Measurements from ENCODE around the gene PDGFB.

PDGFB gene

DNA sequence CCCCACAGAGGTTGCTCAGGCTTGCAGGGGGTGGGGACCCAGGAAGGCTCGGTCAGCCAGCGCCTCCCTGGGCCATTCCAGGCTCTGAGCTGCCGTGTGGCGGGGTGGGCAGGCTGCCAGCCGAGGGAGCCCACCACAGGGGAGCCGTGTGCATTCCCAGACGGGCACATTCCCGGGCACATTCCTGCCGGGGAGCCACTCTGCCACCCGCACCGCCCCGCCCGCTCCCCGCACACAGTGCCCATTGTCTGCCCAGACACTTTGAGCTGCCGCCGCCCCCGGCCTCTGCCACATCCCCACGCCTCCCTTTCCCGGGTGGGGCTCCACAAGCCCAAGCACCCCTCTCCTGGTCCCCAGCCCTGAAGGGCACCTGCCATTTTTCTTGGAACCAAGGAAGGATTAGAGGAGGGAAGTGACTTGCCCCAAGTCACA lies 47.3 kb upstream of the PDGFB start:
- Histone ChIP-seq H3K9me3 (ENCODE audit: low read length) (no peaks in the 10 kb centered on the region), H3K79me2 (ENCODE audit: insufficient read depth, low read length) (no peaks in the 10 kb centered on the region), H3K4me2 (ENCODE audit: low read length) (no peak overlapping the region), H3K27me3 (ENCODE audit: insufficient read depth, low read length) (peaks cover 14% of the 10 kb centered on the region), H3K9me2 (ENCODE audit: low read depth, low read length) (no peaks in the 10 kb centered on the region), H2AFZ (ENCODE audit: low read length) (no peak overlapping the region), H3K4me1 (ENCODE audit: insufficient read depth, low read length, severe bottlenecking) (no peaks in the 10 kb centered on the region), H3K9ac (ENCODE audit: low read length) (no peak overlapping the region), H3K4me3 (ENCODE audit: low read depth, low read length, poor library complexity, severe bottlenecking) (no peak overlapping the region), H4K20me1 (ENCODE audit: insufficient read depth, low read length) (no peaks in the 10 kb centered on the region), H3K27ac (ENCODE audit: low read depth, low read length, poor library complexity, severe bottlenecking) (no peak overlapping the region), H3F3A (ENCODE audit: insufficient read depth, low read length) (no peaks in the 10 kb centered on the region), H3K36me3 (ENCODE audit: insufficient read depth, low read length) (no peaks in the 10 kb centered on the region)
- TF ChIP-seq EZH2 (IDR thresholded peaks at IDR 0.05; ENCODE audit: borderline replicate concordance, low read length) = no peak
- TF ChIP-seq, protein P1, sequence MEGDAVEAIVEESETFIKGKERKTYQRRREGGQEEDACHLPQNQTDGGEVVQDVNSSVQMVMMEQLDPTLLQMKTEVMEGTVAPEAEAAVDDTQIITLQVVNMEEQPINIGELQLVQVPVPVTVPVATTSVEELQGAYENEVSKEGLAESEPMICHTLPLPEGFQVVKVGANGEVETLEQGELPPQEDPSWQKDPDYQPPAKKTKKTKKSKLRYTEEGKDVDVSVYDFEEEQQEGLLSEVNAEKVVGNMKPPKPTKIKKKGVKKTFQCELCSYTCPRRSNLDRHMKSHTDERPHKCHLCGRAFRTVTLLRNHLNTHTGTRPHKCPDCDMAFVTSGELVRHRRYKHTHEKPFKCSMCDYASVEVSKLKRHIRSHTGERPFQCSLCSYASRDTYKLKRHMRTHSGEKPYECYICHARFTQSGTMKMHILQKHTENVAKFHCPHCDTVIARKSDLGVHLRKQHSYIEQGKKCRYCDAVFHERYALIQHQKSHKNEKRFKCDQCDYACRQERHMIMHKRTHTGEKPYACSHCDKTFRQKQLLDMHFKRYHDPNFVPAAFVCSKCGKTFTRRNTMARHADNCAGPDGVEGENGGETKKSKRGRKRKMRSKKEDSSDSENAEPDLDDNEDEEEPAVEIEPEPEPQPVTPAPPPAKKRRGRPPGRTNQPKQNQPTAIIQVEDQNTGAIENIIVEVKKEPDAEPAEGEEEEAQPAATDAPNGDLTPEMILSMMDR (IDR thresholded peaks at IDR 0.05; ENCODE audit: low read length) = no peak

DNA sequence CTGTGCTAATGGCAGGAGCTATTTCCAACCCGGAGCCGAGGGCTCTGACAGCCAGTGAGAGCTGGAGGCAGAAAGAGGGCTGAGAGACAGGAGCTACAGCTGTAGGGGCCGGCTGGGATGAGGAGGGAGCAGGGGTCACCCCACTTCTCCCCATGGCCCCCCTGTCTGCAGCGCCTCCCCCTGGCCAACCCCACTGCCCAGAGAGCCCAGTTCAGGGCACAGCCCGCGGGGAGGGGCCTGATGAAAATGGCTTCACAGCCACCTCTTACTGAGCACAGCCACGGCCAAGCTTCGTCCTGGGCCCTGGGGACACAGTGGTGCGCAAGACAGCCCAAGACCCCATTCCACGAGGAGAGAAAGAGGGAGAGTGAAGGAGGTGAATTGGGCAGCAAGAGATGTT lies 46.7 kb upstream of the PDGFB start:
- TF ChIP-seq EZH2 (IDR thresholded peaks at IDR 0.05; ENCODE audit: borderline replicate concordance, low read length) = no peak
- TF ChIP-seq, protein P1 (IDR thresholded peaks at IDR 0.05; ENCODE audit: low read length) = no peak
- Histone ChIP-seq H3K9ac (ENCODE audit: low read length) (no peak overlapping the region), H3K27ac (ENCODE audit: low read depth, low read length, poor library complexity, severe bottlenecking) (no peak overlapping the region)

DNA sequence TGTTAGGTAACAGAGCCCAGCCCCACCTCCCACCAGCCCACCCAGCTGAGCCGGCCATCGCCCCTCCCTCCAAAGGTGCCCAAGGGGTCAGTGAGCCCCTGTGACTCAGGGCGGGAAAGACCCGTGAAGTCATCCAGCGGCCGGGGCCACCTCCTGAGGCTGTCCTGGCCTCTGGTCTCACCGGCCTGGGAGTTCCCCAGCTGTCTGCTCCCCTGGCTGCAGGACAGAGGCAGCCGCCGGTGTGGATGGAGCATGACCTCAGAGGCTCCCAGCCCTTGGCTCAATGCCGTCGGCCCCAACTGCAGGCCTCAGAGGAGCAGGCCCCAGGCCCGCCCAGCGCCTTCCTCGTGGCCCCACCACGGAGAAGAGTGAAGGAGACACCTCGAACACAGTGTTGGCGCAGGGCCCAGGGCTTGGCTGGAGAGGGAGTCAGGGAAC lies 46.0 kb upstream of the PDGFB start:
- no peak for TF ChIP-seq EZH2 (IDR thresholded peaks at IDR 0.05; ENCODE audit: borderline replicate concordance, low read length)
- TF ChIP-seq, protein P1 (IDR thresholded peaks at IDR 0.05; ENCODE audit: low read length) = no peak
- H3K9me2 ChIP-seq (ENCODE audit: low read depth, low read length) = no peaks in the 10 kb centered on the region
- no peak overlapping the region for H3K4me3 ChIP-seq (ENCODE audit: low read depth, low read length, poor library complexity, severe bottlenecking)
- no peaks in the 10 kb centered on the region for H3F3A ChIP-seq (ENCODE audit: insufficient read depth, low read length)
- no peaks in the 10 kb centered on the region for H4K20me1 ChIP-seq (ENCODE audit: insufficient read depth, low read length)
- no peak overlapping the region for H3K27ac ChIP-seq (ENCODE audit: low read depth, low read length, poor library complexity, severe bottlenecking)
- no peak overlapping the region for H3K4me2 ChIP-seq (ENCODE audit: low read length)
- no peak overlapping the region for H3K9ac ChIP-seq (ENCODE audit: low read length)
- no peaks in the 10 kb centered on the region for H3K4me1 ChIP-seq (ENCODE audit: insufficient read depth, low read length, severe bottlenecking)
- no peak overlapping the region for H2AFZ ChIP-seq (ENCODE audit: low read length)
- H3K36me3 ChIP-seq (ENCODE audit: insufficient read depth, low read length) = no peaks in the 10 kb centered on the region
- no peaks in the 10 kb centered on the region for H3K79me2 ChIP-seq (ENCODE audit: insufficient read depth, low read length)
- no peaks in the 10 kb centered on the region for H3K9me3 ChIP-seq (ENCODE audit: low read length)
- H3K27me3 ChIP-seq (ENCODE audit: insufficient read depth, low read length) = peaks cover 19% of the 10 kb centered on the region

More for the DNA sequence above, 46.7 kb upstream of the PDGFB start:
- no peak overlapping the region for H3K4me2 ChIP-seq (ENCODE audit: low read length)
- H2AFZ ChIP-seq (ENCODE audit: low read length) = no peak overlapping the region
- H3F3A ChIP-seq (ENCODE audit: insufficient read depth, low read length) = no peaks in the 10 kb centered on the region
- H3K27me3 ChIP-seq (ENCODE audit: insufficient read depth, low read length) = peaks cover 19% of the 10 kb centered on the region
- no peaks in the 10 kb centered on the region for H4K20me1 ChIP-seq (ENCODE audit: insufficient read depth, low read length)
- no peaks in the 10 kb centered on the region for H3K36me3 ChIP-seq (ENCODE audit: insufficient read depth, low read length)
- no peaks in the 10 kb centered on the region for H3K9me3 ChIP-seq (ENCODE audit: low read length)
- H3K9me2 ChIP-seq (ENCODE audit: low read depth, low read length) = no peaks in the 10 kb centered on the region
- no peak overlapping the region for H3K4me3 ChIP-seq (ENCODE audit: low read depth, low read length, poor library complexity, severe bottlenecking)
- H3K79me2 ChIP-seq (ENCODE audit: insufficient read depth, low read length) = no peaks in the 10 kb centered on the region
- H3K4me1 ChIP-seq (ENCODE audit: insufficient read depth, low read length, severe bottlenecking) = no peaks in the 10 kb centered on the region
